ENCODE results near the gene SOX5.
"Not testable (repeated sequence)": the region's sequence is repeated elsewhere in the genome, so short reads cannot be mapped to it uniquely, and the experiment has no call there.

Gene SOX5

DNA sequence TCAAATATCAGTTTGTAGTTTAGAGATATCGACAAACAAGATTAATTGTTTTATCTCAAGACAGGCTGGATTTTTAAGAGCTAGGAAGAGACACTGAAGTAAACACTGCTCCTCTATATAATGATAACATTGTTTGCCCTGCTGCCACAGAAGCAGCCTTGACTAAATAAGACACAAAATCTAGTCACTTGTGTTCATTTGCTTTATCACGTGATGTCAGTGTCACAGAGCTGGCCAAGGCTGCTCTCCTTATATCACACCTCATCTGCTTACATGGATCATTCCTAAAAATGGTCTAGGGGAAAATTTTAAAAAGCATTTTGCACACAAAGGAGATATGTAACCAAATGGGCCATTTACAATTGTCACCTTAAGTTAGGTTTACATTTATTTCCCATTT is 64.1 kb downstream of the SOX5 start:
- no peak overlapping the region for H2BK120ac ChIP-seq (ENCODE audit: insufficient read depth, low read length, poor library complexity)
- no peaks in the 10 kb centered on the region for H3K36me3 ChIP-seq (ENCODE audit: control insufficient read depth in 1 of 2, insufficient read depth in 2 of 2, low read length in 2 of 2)
- no peaks in the 10 kb centered on the region for H3K9me3 ChIP-seq (ENCODE audit: insufficient read depth, low read depth, low read length)
- H3K27ac ChIP-seq (ENCODE audit: low read depth, low read length) = no peak overlapping the region
- no peak overlapping the region for H2BK12ac ChIP-seq (ENCODE audit: low read length)
- H4K8ac ChIP-seq (ENCODE audit: low read depth, low read length) = no peak overlapping the region
- H3K79me2 ChIP-seq (ENCODE audit: control insufficient read depth, insufficient read depth, low read length, poor library complexity) = no peaks in the 10 kb centered on the region
- H2AFZ ChIP-seq (ENCODE audit: insufficient read depth, low read length, poor library complexity) = no peak overlapping the region
- no peaks in the 10 kb centered on the region for H3K79me1 ChIP-seq (ENCODE audit: low read length)
- no peak overlapping the region for H3K4me3 ChIP-seq (ENCODE audit: low read depth, low read length)
- H2BK5ac ChIP-seq (ENCODE audit: low read depth, low read length, poor library complexity) = no peak overlapping the region
- no peak overlapping the region for H3K4me2 ChIP-seq (ENCODE audit: low read length)
- H2AK5ac ChIP-seq (ENCODE audit: low read length) = no peak overlapping the region
- WGBS (ENCODE audit: extremely low coverage, insufficient coverage, insufficient read length) = no CpG with 5 or more reads among the region's 2 CpGs
- H3K4ac ChIP-seq (ENCODE audit: low read depth, low read length) = no peak overlapping the region
- H3K14ac ChIP-seq (ENCODE audit: low read length) = no peak overlapping the region
- H3K23ac ChIP-seq (ENCODE audit: low read length) = no peak overlapping the region
- H3K9ac ChIP-seq (ENCODE audit: low read length) = no peak overlapping the region
- H4K12ac ChIP-seq (ENCODE audit: low read depth, low read length) = no peak overlapping the region
- H3K27me3 ChIP-seq (ENCODE audit: insufficient read depth, low read length) = no peaks in the 10 kb centered on the region
- H3K4me1 ChIP-seq (ENCODE audit: control insufficient read depth in 1 of 2, insufficient read depth in 2 of 2, low read length in 2 of 2) = no peaks in the 10 kb centered on the region
- H3K18ac ChIP-seq (ENCODE audit: low read length) = no peak overlapping the region
- DNase-seq = no peak
- no peak overlapping the region for H4K91ac ChIP-seq (ENCODE audit: low read depth, low read length)

GRCh38 chr12:23884909-23885308 is 64.6 kb downstream of the SOX5 start:
- Histone ChIP-seq H3K4ac (ENCODE audit: low read depth, low read length) (no peak overlapping the region), H2AFZ (ENCODE audit: insufficient read depth, low read length, poor library complexity) (no peak overlapping the region), H4K91ac (ENCODE audit: low read depth, low read length) (no peak overlapping the region), H3K18ac (ENCODE audit: low read length) (no peak overlapping the region), H3K27ac (ENCODE audit: low read depth, low read length) (no peak overlapping the region), H3K79me1 (ENCODE audit: low read length) (no peaks in the 10 kb centered on the region), H3K9ac (ENCODE audit: low read length) (no peak overlapping the region), H3K23ac (ENCODE audit: low read length) (no peak overlapping the region), H3K4me1 (ENCODE audit: control insufficient read depth in 1 of 2, insufficient read depth in 2 of 2, low read length in 2 of 2) (no peaks in the 10 kb centered on the region), H3K9me3 (ENCODE audit: insufficient read depth, low read depth, low read length) (no peaks in the 10 kb centered on the region), H3K36me3 (ENCODE audit: control insufficient read depth in 1 of 2, insufficient read depth in 2 of 2, low read length in 2 of 2) (no peaks in the 10 kb centered on the region), H2BK12ac (ENCODE audit: low read length) (no peak overlapping the region), H3K14ac (ENCODE audit: low read length) (no peak overlapping the region), H4K8ac (ENCODE audit: low read depth, low read length) (no peak overlapping the region), H3K4me3 (ENCODE audit: low read depth, low read length) (no peak overlapping the region), H2AK5ac (ENCODE audit: low read length) (no peak overlapping the region), H2BK120ac (ENCODE audit: insufficient read depth, low read length, poor library complexity) (no peak overlapping the region), H3K27me3 (ENCODE audit: insufficient read depth, low read length) (no peaks in the 10 kb centered on the region), H3K4me2 (ENCODE audit: low read length) (no peak overlapping the region), H3K79me2 (ENCODE audit: control insufficient read depth, insufficient read depth, low read length, poor library complexity) (no peaks in the 10 kb centered on the region), H2BK5ac (ENCODE audit: low read depth, low read length, poor library complexity) (no peak overlapping the region), H4K12ac (ENCODE audit: low read depth, low read length) (no peak overlapping the region)
- DNase-seq = no peak
- no CpG with 5 or more reads among the region's 3 CpGs for WGBS (ENCODE audit: extremely low coverage, insufficient coverage, insufficient read length)

- H4K91ac ChIP-seq (ENCODE audit: low read depth, low read length) = no peak overlapping the region
- no peak overlapping the region for H4K8ac ChIP-seq (ENCODE audit: low read depth, low read length)
- no peak overlapping the region for H2BK12ac ChIP-seq (ENCODE audit: low read length)
- no peak overlapping the region for H3K27ac ChIP-seq (ENCODE audit: low read depth, low read length)
- no peaks in the 10 kb centered on the region for H3K79me2 ChIP-seq (ENCODE audit: control insufficient read depth, insufficient read depth, low read length, poor library complexity)
- no peak overlapping the region for H3K4me2 ChIP-seq (ENCODE audit: low read length)
- no peak overlapping the region for H3K23ac ChIP-seq (ENCODE audit: low read length)
- no peak overlapping the region for H2BK5ac ChIP-seq (ENCODE audit: low read depth, low read length, poor library complexity)
- no peaks in the 10 kb centered on the region for H3K9me3 ChIP-seq (ENCODE audit: insufficient read depth, low read depth, low read length)
- H3K4me3 ChIP-seq (ENCODE audit: low read depth, low read length) = no peak overlapping the region
- WGBS (ENCODE audit: extremely low coverage, insufficient coverage, insufficient read length) = no CpG with 5 or more reads among the region's 5 CpGs
- H2AK5ac ChIP-seq (ENCODE audit: low read length) = no peak overlapping the region
- no peaks in the 10 kb centered on the region for H3K27me3 ChIP-seq (ENCODE audit: insufficient read depth, low read length)
- no peak overlapping the region for H3K4ac ChIP-seq (ENCODE audit: low read depth, low read length)
- H4K12ac ChIP-seq (ENCODE audit: low read depth, low read length) = no peak overlapping the region
- H3K36me3 ChIP-seq (ENCODE audit: control insufficient read depth in 1 of 2, insufficient read depth in 2 of 2, low read length in 2 of 2) = no peaks in the 10 kb centered on the region
- H3K79me1 ChIP-seq (ENCODE audit: low read length) = no peaks in the 10 kb centered on the region
- H3K9ac ChIP-seq (ENCODE audit: low read length) = no peak overlapping the region
- no peak overlapping the region for H3K18ac ChIP-seq (ENCODE audit: low read length)
- no peak overlapping the region for H2AFZ ChIP-seq (ENCODE audit: insufficient read depth, low read length, poor library complexity)
- no peak overlapping the region for H2BK120ac ChIP-seq (ENCODE audit: insufficient read depth, low read length, poor library complexity)
- no peaks in the 10 kb centered on the region for H3K4me1 ChIP-seq (ENCODE audit: control insufficient read depth in 1 of 2, insufficient read depth in 2 of 2, low read length in 2 of 2)
- DNase-seq = no peak
- H3K14ac ChIP-seq (ENCODE audit: low read length) = no peak overlapping the region
Measured at GRCh38 chr12:23880988-23881387, 68.5 kb downstream of the SOX5 start.

DNA sequence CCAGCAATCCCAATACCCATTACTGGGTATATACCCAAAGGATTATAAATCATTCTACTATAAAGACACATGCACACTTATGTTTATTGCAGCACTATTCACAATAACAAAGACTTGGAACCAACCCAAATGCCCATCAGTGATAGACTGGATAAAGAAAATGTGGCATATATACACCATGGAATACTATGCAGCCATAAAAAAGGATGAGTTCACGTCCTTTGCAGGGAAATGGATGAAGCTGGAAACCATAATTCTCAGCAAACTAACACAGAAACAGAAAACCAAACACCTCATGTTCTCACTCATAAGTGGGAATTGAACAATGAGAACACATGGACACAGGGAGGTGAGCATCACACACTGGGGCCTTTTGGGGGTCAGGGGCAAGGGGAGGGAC is 72.9 kb downstream of the SOX5 start:
- H2AK5ac ChIP-seq (ENCODE audit: low read length) = not testable (repeated sequence)

More for the DNA sequence above, 72.9 kb downstream of the SOX5 start:
- H3K14ac ChIP-seq (ENCODE audit: low read length); H3K9me3 ChIP-seq (ENCODE audit: insufficient read depth, low read depth, low read length); H4K12ac ChIP-seq (ENCODE audit: low read depth, low read length); H3K36me3 ChIP-seq (ENCODE audit: control insufficient read depth in 1 of 2, insufficient read depth in 2 of 2, low read length in 2 of 2); H3K18ac ChIP-seq (ENCODE audit: low read length); H3K9ac ChIP-seq (ENCODE audit: low read length); H2AFZ ChIP-seq (ENCODE audit: insufficient read depth, low read length, poor library complexity); H2BK12ac ChIP-seq (ENCODE audit: low read length); H3K4me3 ChIP-seq (ENCODE audit: low read depth, low read length); H4K8ac ChIP-seq (ENCODE audit: low read depth, low read length); H3K27ac ChIP-seq (ENCODE audit: low read depth, low read length); H4K91ac ChIP-seq (ENCODE audit: low read depth, low read length); H2BK5ac ChIP-seq (ENCODE audit: low read depth, low read length, poor library complexity); H3K79me2 ChIP-seq (ENCODE audit: control insufficient read depth, insufficient read depth, low read length, poor library complexity); H3K4me1 ChIP-seq (ENCODE audit: control insufficient read depth in 1 of 2, insufficient read depth in 2 of 2, low read length in 2 of 2); H3K4me2 ChIP-seq (ENCODE audit: low read length); H3K4ac ChIP-seq (ENCODE audit: low read depth, low read length); H3K27me3 ChIP-seq (ENCODE audit: insufficient read depth, low read length); DNase-seq; H2BK120ac ChIP-seq (ENCODE audit: insufficient read depth, low read length, poor library complexity); H3K23ac ChIP-seq (ENCODE audit: low read length); H3K79me1 ChIP-seq (ENCODE audit: low read length): not testable (repeated sequence)
- no CpG with 5 or more reads among the region's 1 CpG for WGBS (ENCODE audit: extremely low coverage, insufficient coverage, insufficient read length)
